B cell (primary cell): ENCODE results near the gene CFAP157. TPM values are rescaled to one million over a fixed set of nuclear protein-coding genes. Genes with fewer than 3 reads are reported as not detected.

Source experiments
- ATAC-seq: fragments of 200-7000 bp; cut with Tn5 transposase; one replicate; pipeline ENCODE4 v1.10.0; 2021; ENCODE audit warnings: low read depth, mild to moderate bottlenecking, moderate number of reproducible peaks, moderate library complexity
- CTCF ChIA-PET: fragments of 350-600 bp; sonication (Branson Sonifier 250); formaldehyde crosslinking; loops from one replicate; lab custom pipeline; 2021; ENCODE audit warnings: antibody characterized with exemption, inconsistent platforms; lab: Charles Lee
- POLR2A ChIA-PET: fragments of 350-600 bp; sonication (Branson Sonifier 250); formaldehyde crosslinking; loops from one replicate; lab custom pipeline; 2021; ENCODE audit warnings: antibody characterized with exemption; lab: Charles Lee
- DNase-seq: peaks from one replicate; pipeline ENCODE4 v3.0.0; 2013
- H2AFZ ChIP-seq: 2 replicates; pipeline ENCODE4 v1.6.1; 2012; ENCODE audit warnings: mild to moderate bottlenecking, low read depth, low read length; ENCODE audit not compliant: insufficient read depth, poor library complexity, severe bottlenecking
- H3K27ac ChIP-seq, 2 donors: 1 replicate in 1 of 2; 2 replicates in 1 of 2; pipeline ENCODE4 v1.5.1; 2012 to 2013; ENCODE audit warnings: low read length in 2 of 2, mild to moderate bottlenecking in 2 of 2, moderate library complexity in 1 of 2
- H3K27me3 ChIP-seq, 4 experiments: fragments of 200-600 bp in 1 of 4; sonication (generic) in 1 of 4; replicated peaks in 1 of 4; 1 replicate in 2 of 4; 2 replicates in 2 of 4; pipeline versions ENCODE4 v1.6.1 to v1.7.0; 2013 to 2016; ENCODE audit warnings: low read length in 3 of 4, mild to moderate bottlenecking in 2 of 4, mixed read lengths in 1 of 4, moderate library complexity in 1 of 4; ENCODE audit not compliant: insufficient read depth in 4 of 4, control insufficient read depth in 3 of 4; ENCODE audit errors: control extremely low read depth in 1 of 4
- H3K36me3 ChIP-seq, 2 experiments: replicated peaks in 1 of 2; 1 replicate in 1 of 2; 2 replicates in 1 of 2; pipeline versions ENCODE4 v1.6.1 to v1.7.1; 2013; ENCODE audit warnings: low read length in 1 of 2; ENCODE audit not compliant: insufficient read depth in 2 of 2, control insufficient read depth in 1 of 2; ENCODE audit errors: control extremely low read depth in 1 of 2, extremely low read depth in 1 of 2
- H3K4me1 ChIP-seq, 2 donors: fragments of 200-600 bp in 1 of 2; sonication (generic) in 1 of 2; 1 replicate in 1 of 2; 2 replicates in 1 of 2; pipeline versions ENCODE4 v1.5.1 to v1.6.1; 2013 to 2017; ENCODE audit warnings: low read length in 2 of 2; ENCODE audit not compliant: control insufficient read depth in 2 of 2, insufficient read depth in 2 of 2
- H3K4me2 ChIP-seq: replicated peaks from 2 replicates; pipeline ENCODE3; 2012; ENCODE audit warnings: mild to moderate bottlenecking, low read depth, low read length; ENCODE audit not compliant: poor library complexity, severe bottlenecking
- H3K4me3 ChIP-seq, 5 experiments: fragments of 200-600 bp in 1 of 5; sonication (generic) in 1 of 5; 1 replicate in 3 of 5; 2 replicates in 2 of 5; pipeline versions ENCODE4 v1.5.1 to v1.7.0; 2011 to 2016; ENCODE audit warnings: low read length in 4 of 5, mild to moderate bottlenecking in 4 of 5, low read depth in 2 of 5, control low read depth in 1 of 5, moderate library complexity in 1 of 5; ENCODE audit not compliant: insufficient read depth in 1 of 5; ENCODE audit errors: control extremely low read depth in 1 of 5, extremely low read depth in 1 of 5
- H3K79me2 ChIP-seq: fragments of 200-600 bp; sonication (generic); one replicate; pipeline ENCODE4 v1.6.0; 2016; ENCODE audit warnings: low read length; ENCODE audit not compliant: control insufficient read depth, insufficient read depth
- H3K9ac ChIP-seq: fragments of 200-600 bp; sonication (generic); 2 replicates; pipeline ENCODE4 v1.6.1; 2017; ENCODE audit warnings: mild to moderate bottlenecking, low read length, moderate library complexity
- H3K9me3 ChIP-seq, 3 donors: one replicate each; pipeline versions ENCODE4 v1.6.1 to v1.7.1; 2013; ENCODE audit warnings: low read length in 2 of 3; ENCODE audit not compliant: control insufficient read depth in 2 of 3, insufficient read depth in 1 of 3; ENCODE audit errors: control extremely low read depth in 1 of 3
- H4K20me1 ChIP-seq: 2 replicates; pipeline ENCODE4 v1.6.0; 2012; ENCODE audit warnings: mild to moderate bottlenecking, low read length; ENCODE audit not compliant: insufficient read depth, control insufficient read depth, poor library complexity, severe bottlenecking
- H3K27ac Mint-ChIP-seq: one replicate; pipeline ENCODE4 v1.8.0; 2021; ENCODE audit warnings: mixed read lengths
- H3K27me3 Mint-ChIP-seq: one replicate; pipeline ENCODE4 v1.8.0; 2021; ENCODE audit warnings: mixed read lengths
- H3K4me1 Mint-ChIP-seq: one replicate; pipeline ENCODE4 v1.8.0; 2021; ENCODE audit warnings: mixed read lengths
- H3K4me3 Mint-ChIP-seq: one replicate; pipeline ENCODE4 v1.8.0; 2021; ENCODE audit warnings: mixed read lengths
- H3K9me3 Mint-ChIP-seq: one replicate; pipeline ENCODE4 v1.8.0; 2022; ENCODE audit warnings: mixed read lengths; ENCODE audit not compliant: insufficient read depth
- CTCF ChIP-seq: fragments of 200-600 bp; IDR thresholded peaks from one replicate; pipeline ENCODE4 v1.8.0; 2022; ENCODE audit warnings: antibody characterized with exemption, mild to moderate bottlenecking
- EZH2 ChIP-seq: IDR thresholded peaks from 2 replicates; pipeline ENCODE4 v1.6.1; 2012; ENCODE audit warnings: borderline replicate concordance, low read depth, mild to moderate bottlenecking, moderate library complexity, low read length; ENCODE audit not compliant: insufficient read depth, poor library complexity, severe bottlenecking
- WGBS: methylation state at CpG from one replicate; pipeline ENCODE4 v1.1.5; 2013; ENCODE audit warnings: missing lambda C conversion rate; ENCODE audit not compliant: insufficient coverage; 5-methylcytosine and 5-hydroxymethylcytosine counted together
- intact Hi-C: fragments of 100-400 bp; cut with micrococcal nuclease; formaldehyde crosslinking; loops from one replicate; pipeline ENCODE4 v1.10.0; 2022
- polyA plus RNA-seq: library from polyadenylated mRNA; depleted of rRNA; stranded (reverse); fragments of >200 nt; gene quantifications from 2 replicates; pipeline ENCODE4 v1.2.3, GENCODE V29; 2012
- total RNA-seq, 2 donors: library from RNA; stranded (reverse); fragments of 120-200 nt in 1 of 2; gene quantifications; 1 replicate in 1 of 2; 2 replicates in 1 of 2; pipeline versions ENCODE4 v1.2.3 to v1.2.4, GENCODE V29; 2013 to 2022

Gene CFAP157
- total and polyA plus RNA-seq, 2 donors (not counting 1 experiment from before 2014, with no cell fraction given), result 0.03 TPM; not detected in 1

- Mint-ChIP-seq H3K9me3 (no peaks in the 10 kb centered on the region), H3K4me1 (no peaks in the 10 kb centered on the region), H3K27ac (no peak overlapping the region), H3K4me3 (no peak overlapping the region), H3K27me3 (peaks cover 8% of the 10 kb centered on the region)
- ChIA-PET CTCF (no interaction called here), POLR2A (no interaction called here)
- no peaks in the 10 kb centered on the region for H3K27me3 ChIP-seq
- H4K20me1 ChIP-seq, result no peaks in the 10 kb centered on the region
- no peak overlapping the region for H3K9ac ChIP-seq
- no peaks in the 10 kb centered on the region for H3K4me1 ChIP-seq
- H3K36me3 ChIP-seq, result no peaks in the 10 kb centered on the region
- intact Hi-C loops, result no loop called here
- ATAC-seq, result no peak
- no peak overlapping the region for H3K4me3 ChIP-seq
- H3K27ac ChIP-seq, result no peak overlapping the region
- 100% methylated on average over 5 of the region's 6 CpGs for WGBS
- no peaks in the 10 kb centered on the region for H3K79me2 ChIP-seq
- no peak for DNase-seq
- TF ChIP-seq EZH2 (no peak), CTCF (no peak)
- no peak overlapping the region for H3K4me2 ChIP-seq
- no peak overlapping the region for H2AFZ ChIP-seq
- H3K9me3 ChIP-seq, result no peaks in the 10 kb centered on the region
Observed at GRCh38 chr9:127686461-127687393, 20.1 kb upstream of the CFAP157 start.
